ENCODE measurements around the gene TFDP1.
"Not testable (repeated sequence)": the region's sequence is repeated elsewhere in the genome, so short reads cannot be mapped to it uniquely, and the experiment has no call there.

Gene TFDP1

DNA sequence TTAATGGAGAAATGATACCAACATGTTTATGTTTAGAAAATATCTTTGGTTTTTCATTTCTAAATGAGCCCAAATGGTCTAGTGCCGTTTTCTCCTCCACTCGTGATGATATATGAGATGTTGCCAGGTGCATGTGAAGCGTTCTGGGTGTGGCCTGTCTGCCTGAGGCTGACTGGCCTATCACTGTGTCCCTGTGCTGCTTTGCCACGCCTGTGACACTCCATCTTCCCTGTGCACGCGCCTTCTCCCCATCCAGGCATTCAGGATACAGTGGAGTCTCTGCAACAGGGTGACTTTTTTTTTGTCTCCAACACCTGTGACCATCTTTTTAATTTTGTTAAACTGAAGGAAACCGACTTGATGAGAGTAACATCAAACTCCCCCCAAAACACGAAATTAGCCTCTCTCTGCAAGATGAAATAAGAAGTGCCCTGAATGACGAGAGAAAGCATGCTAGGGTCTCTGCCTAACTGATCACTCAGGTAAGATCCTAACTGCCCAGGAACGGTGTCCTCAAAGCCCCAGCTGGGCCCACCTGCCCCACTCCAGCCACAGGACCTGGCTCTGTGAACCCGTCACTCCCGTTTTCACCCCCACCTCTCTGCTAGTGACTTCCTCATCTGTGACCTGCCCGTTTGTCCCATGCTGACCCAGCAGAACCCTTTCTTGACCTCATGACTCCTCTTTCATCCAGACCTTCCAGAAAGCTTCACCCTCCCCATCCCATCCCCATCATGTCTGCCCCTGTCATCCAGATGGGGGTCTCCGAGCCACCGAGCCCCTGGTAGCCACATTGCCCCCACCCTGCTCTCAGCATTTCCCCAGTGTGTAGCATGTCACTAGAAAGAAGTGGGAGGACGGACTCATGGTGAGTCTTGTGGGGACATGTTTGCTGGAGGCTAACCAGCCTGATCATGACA, 33.2 kb upstream of the TFDP1 start:
- peak; percentile 70 for DNase-seq

DNA sequence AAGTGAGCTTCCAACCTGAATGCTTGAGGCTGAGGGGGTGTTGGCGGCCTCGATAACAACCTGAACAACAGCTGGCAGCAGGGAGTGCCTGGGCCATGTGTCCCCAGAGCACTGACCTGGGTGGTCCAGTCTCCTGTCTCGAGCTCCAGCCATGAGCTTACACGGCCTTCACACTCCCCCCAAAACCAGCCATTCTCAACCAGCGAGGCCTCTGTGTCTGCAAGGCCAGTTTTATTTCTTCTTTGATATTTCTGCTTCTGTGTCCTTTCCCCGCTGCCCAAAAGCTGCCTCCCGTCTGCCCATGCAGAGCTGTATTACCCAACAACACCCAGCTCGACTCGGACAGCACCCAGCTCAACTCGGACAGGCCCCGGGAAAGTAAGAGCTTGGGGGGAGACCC, 32.5 kb upstream of the TFDP1 start:
- DNase-seq, result no peak

DNA sequence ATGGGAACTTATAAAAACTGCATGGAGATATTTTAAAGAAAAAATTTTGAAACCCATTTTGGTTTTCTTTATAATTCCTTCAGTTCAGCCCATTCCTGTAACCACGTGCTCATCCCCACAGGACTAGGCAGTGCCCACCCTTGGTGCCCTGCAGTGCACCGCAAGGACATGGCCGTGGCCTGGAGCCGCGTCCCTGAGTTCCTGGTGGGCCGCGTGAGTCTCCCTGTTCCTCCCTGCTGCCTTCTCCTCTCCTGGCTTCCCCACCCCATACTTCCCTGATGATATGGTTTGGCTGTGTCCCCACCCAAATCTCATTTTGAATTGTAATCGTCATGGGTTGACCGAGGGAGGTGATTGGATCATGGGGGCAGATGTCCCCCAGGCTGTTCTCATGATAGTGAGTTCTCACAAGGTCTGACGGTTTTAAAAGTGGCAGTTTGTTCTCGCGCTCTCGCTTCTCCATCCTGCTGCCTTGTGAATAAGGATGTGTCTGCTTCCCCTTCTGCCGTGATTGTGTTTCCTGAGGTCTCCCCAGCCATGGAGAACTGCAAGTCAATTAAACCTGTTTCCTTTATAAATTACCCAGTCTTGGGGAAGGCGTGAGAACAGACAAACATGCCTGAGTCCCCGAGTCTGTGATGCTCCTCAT, 31.6 kb upstream of the TFDP1 start:
- no peak for DNase-seq

- no peak for DNase-seq
Measured at GRCh38 chr13:113553511-113554332, 30.8 kb upstream of the TFDP1 start.

GRCh38 chr13:113554333-113554700, 30.2 kb upstream of the TFDP1 start:
- no peak for DNase-seq

DNA sequence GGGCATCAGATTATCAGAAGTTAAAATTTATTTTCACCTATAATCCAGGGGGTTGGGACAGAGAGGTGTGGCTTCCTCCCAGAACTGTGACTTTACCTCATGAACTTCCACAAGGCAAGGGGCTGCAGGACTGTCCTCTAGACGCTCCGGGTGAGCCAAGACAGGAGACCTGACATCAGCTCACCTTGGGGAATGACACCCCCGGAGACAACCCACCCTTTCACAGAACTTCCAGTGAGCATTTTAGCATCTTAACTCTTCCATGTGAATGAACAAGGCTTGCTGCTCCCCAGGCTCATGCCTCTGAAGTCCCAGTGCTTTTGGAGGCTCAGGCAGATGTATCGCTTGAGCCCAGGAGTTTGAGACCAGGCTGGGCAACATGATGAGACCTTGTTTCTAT, 29.4 kb upstream of the TFDP1 start:
- no peak for DNase-seq

DNA sequence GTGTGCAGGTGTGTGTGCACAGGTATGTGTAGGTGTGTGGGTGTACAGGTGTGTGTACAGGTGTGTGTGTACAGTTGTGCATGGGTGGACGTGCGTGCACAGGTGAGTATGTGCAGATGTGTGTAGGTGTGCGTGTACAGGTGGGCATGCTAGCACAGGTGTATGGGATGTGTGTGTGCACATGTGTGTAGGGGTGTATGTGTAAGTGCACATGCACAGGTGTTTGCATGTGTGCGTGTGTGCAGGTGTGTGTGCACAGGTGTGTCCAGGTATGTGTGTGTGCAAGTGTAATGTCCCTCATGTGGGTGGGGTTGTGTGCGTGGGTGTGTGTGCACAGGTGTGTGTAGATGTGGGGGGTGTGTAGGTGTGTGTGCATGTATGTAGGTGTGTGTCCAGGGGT, 27.5 kb upstream of the TFDP1 start:
- no peak for DNase-seq

DNA sequence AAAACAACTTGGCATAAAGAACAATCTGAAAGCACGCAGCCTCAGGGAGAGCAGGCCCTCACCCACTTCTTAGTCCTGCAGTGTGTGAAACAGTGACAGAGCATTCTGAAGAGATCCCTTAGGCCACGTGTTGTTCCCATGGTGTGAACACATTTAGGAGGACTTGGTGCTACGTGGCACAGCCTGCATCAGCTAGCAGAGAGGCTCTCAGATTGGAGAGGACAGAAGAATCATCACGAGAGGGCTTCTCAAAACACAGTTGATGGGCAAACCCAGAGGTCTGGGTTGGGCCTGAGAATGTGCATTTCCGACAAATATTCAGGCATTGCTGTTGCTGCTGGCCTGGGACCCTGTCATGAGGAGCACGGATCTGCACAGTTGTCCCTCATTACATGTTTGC, 26.1 kb upstream of the TFDP1 start:
- no peak for DNase-seq

DNA sequence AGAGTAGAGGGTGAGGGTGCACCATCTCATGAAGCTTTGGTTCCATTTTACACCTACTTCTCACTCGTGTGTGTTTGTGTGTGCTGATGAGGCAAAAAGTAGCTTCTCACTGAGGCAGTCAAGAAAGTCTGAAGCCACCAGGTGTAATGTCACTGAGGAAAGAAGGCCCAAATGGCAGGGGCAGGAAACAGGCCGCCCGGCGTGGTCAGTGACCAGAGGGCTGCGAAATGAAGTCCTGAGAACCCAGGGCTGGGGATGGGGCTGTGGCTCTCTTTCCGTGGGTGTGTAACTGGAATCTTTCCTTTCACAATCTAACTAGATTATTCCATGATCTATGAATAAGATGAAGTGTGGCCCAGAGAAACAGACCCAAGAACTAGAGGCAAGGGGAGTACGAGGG, 25.5 kb upstream of the TFDP1 start:
- DNase-seq, result no peak

GRCh38 chr13:113559901-113560644, 24.5 kb upstream of the TFDP1 start:
- DNase-seq, result no peak

- no peak for DNase-seq
Measured at GRCh38 chr13:113560645-113561416, 23.7 kb upstream of the TFDP1 start.

- no peak for DNase-seq
Measured at GRCh38 chr13:113561417-113562084, 23.0 kb upstream of the TFDP1 start.

DNA sequence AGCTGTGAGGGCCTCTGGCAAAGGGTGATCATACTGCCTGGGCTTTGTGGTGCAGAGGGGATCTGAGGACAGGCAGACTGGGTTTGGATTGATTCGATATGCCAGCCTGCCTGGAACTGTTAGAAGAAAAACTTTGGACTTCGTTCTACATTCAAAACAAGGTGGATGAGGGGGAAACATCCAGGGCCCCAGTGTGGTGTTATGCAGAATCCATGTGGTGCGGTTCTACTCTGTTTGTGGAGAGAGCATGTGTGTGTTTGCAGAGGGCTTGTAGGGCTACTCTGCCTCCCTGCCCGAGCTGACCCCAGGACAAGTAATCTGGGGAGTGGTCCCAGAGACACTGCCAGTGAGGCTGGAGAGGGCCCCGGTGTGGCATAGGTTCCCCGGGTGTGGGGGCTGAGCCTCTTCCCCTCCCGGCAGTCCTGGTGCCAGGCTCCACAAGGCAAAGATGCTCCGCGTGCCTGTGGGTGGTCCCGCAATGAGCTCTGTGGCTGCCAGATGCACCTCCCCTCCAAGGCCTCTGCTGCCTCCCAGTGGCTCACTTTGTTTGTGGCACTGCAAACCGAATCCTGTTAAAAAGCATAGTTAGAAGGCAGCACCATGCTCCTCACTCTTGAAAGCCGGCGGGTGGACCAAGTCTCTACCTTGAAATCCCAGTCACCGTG, 22.3 kb upstream of the TFDP1 start:
- DNase-seq, result peak; percentile 66

GRCh38 chr13:113562844-113563243, 21.7 kb upstream of the TFDP1 start:
- no peak for DNase-seq

- not testable (repeated sequence) for DNase-seq
Measured at GRCh38 chr13:113563511-113563910, 21.0 kb upstream of the TFDP1 start.

GRCh38 chr13:113564331-113565023, 20.1 kb upstream of the TFDP1 start:
- DNase-seq, result no peak

- DNase-seq, result no peak
Measured at GRCh38 chr13:113565526-113566226, 18.9 kb upstream of the TFDP1 start.

DNA sequence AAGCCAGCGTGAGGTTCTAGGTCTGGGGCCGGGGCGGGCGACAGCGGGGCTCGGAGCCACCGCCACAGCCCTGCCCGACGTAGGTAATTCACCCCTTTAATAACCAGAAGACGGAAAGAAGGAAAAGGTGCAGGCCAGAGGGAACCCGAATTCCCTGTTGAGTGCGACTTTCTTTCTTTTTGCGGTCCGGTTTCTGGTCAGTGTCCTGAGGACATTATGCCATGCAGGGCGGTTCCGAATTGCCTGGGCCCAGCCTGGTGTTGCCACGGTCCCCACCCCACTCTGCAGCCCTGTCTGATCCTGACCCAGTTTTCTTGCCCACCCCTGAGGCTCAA, 18.4 kb upstream of the TFDP1 start:
- DNase-seq, result no peak

DNA sequence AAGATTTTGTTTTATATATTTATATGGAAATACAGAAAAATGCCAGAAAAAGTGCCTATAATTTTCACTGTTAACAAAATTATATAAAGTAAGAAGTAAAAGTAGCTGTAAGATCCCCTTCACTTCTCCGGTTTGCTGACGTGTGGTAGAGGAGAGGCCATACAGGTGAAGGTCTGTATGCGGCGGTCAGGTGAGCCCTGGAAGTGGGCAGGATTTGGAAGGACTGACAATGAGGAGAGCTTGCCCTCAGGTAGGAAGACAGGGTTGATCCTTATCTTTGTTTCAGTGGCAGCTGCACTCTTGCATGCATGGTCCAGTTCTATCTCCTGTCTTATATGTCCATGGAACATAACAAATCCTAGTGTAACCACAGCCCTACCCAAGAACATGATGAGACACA, 16.9 kb upstream of the TFDP1 start:
- no peak for DNase-seq

GRCh38 chr13:113573065-113573464, 11.5 kb upstream of the TFDP1 start:
- DNase-seq, result no peak

Data from NCI-H1105 (cell line).